ENCODE measurements around the gene CD69.
"Not testable (repeated sequence)": the region's sequence is repeated elsewhere in the genome, so short reads cannot be mapped to it uniquely, and the experiment has no call there.

The CD69 gene

GRCh38 chr12:9750276-9751203, 10.2 kb downstream of the CD69 start:
- DNase-seq (ENCODE audit: low read depth in 2 of 2), result peak; percentile 75 to 76
- peak; percentile 79 for TF ChIP-seq CTCF (IDR thresholded peaks at IDR 0.05; ENCODE audit: low read depth, low read length)
- H3K4me3 ChIP-seq (replicated peaks in 1 of 2; ENCODE audit: low read depth in 2 of 2, low read length in 2 of 2), result no peak overlapping the region

- no peak for DNase-seq (ENCODE audit: low read depth in 2 of 2)
- TF ChIP-seq CTCF (IDR thresholded peaks at IDR 0.05; ENCODE audit: low read depth, low read length), result no peak
- H3K4me3 ChIP-seq (replicated peaks in 1 of 2; ENCODE audit: low read depth in 2 of 2, low read length in 2 of 2), result no peak overlapping the region
Measured at GRCh38 chr12:9749640-9750039, 11.1 kb downstream of the CD69 start.

GRCh38 chr12:9745199-9745598, 15.5 kb downstream of the CD69 start:
- H3K4me3 ChIP-seq (replicated peaks in 1 of 2; ENCODE audit: low read depth in 2 of 2, low read length in 2 of 2), result no peak overlapping the region
- TF ChIP-seq CTCF (IDR thresholded peaks at IDR 0.05; ENCODE audit: low read depth, low read length), result no peak
- DNase-seq (ENCODE audit: low read depth in 2 of 2), result no peak

GRCh38 chr12:9742661-9743060, 18.0 kb downstream of the CD69 start:
- DNase-seq (ENCODE audit: low read depth in 2 of 2), result no peak
- H3K4me3 ChIP-seq (replicated peaks in 1 of 2; ENCODE audit: low read depth in 2 of 2, low read length in 2 of 2), result no peak overlapping the region
- no peak for TF ChIP-seq CTCF (IDR thresholded peaks at IDR 0.05; ENCODE audit: low read depth, low read length)

- no peak for TF ChIP-seq CTCF (IDR thresholded peaks at IDR 0.05; ENCODE audit: low read depth, low read length)
- H3K4me3 ChIP-seq (replicated peaks in 1 of 2; ENCODE audit: low read depth in 2 of 2, low read length in 2 of 2), result no peak overlapping the region
- DNase-seq (ENCODE audit: low read depth in 2 of 2), result no peak
Measured at GRCh38 chr12:9741726-9742125, 19.0 kb downstream of the CD69 start.

GRCh38 chr12:9740106-9740750, 20.5 kb downstream of the CD69 start:
- no peak for DNase-seq (ENCODE audit: low read depth in 2 of 2)
- no peak for TF ChIP-seq CTCF (IDR thresholded peaks at IDR 0.05; ENCODE audit: low read depth, low read length)
- H3K4me3 ChIP-seq (replicated peaks in 1 of 2; ENCODE audit: low read depth in 2 of 2, low read length in 2 of 2), result peak overlapping the region in 1 of 2 donors; percentile 28

GRCh38 chr12:9739404-9740105, 21.1 kb downstream of the CD69 start:
- not testable (repeated sequence) for DNase-seq (ENCODE audit: low read depth in 2 of 2)
- H3K4me3 ChIP-seq (replicated peaks in 1 of 2; ENCODE audit: low read depth in 2 of 2, low read length in 2 of 2), result peak overlapping the region in 1 of 2 donors; percentile 32

- H3K4me3 ChIP-seq (replicated peaks in 1 of 2; ENCODE audit: low read depth in 2 of 2, low read length in 2 of 2); DNase-seq (ENCODE audit: low read depth in 2 of 2): not testable (repeated sequence)
Measured at GRCh38 chr12:9738905-9739304, 21.8 kb downstream of the CD69 start.
